Lower lobe of right lung (tissue), 2 donors: ENCODE measurements around the gene SLC22A14. TPM values are rescaled to one million over a fixed set of nuclear protein-coding genes. Genes with fewer than 3 reads are reported as not detected.

Experiments used
- ATAC-seq, 2 donors: fragments of 200-7000 bp; cut with Tn5 transposase; one replicate each; pipeline ENCODE4 v1.9.1; 2020 to 2022; ENCODE audit warnings: mild to moderate bottlenecking in 2 of 2, moderate library complexity in 2 of 2
- DNase-seq: peaks from one replicate; pipeline ENCODE4 v3.0.0-alpha.2; 2020
- H3K27ac ChIP-seq: fragments of 200-600 bp; one replicate; pipeline ENCODE4 v1.8.0; 2022
- H3K27me3 ChIP-seq: fragments of 200-600 bp; one replicate; pipeline ENCODE4 v1.8.0; 2022; ENCODE audit warnings: low read depth
- H3K36me3 ChIP-seq: fragments of 200-600 bp; one replicate; pipeline ENCODE4 v1.8.0; 2022; ENCODE audit warnings: mild to moderate bottlenecking
- H3K4me1 ChIP-seq: fragments of 200-600 bp; one replicate; pipeline ENCODE4 v1.8.0; 2022
- H3K4me3 ChIP-seq: fragments of 200-600 bp; one replicate; pipeline ENCODE4 v1.8.0; 2022; ENCODE audit warnings: mild to moderate bottlenecking
- H3K9me3 ChIP-seq: fragments of 200-600 bp; one replicate; pipeline ENCODE4 v1.8.0; 2022
- CTCF ChIP-seq: fragments of 200-600 bp; IDR thresholded peaks from one replicate; pipeline ENCODE4 v1.8.0; 2022; ENCODE audit warnings: antibody characterized with exemption, mild to moderate bottlenecking
- intact Hi-C: fragments of 100-400 bp; cut with DNase I; formaldehyde crosslinking; loops from one replicate; pipeline ENCODE4 v1.11.0; 2022
- total RNA-seq: library from RNA; stranded (reverse); fragmentation: NEBNext Ultra II Directional; extraction: Animal tissue kit (Norgen Biotek cat#: 25700); gene quantifications from one replicate; pipeline ENCODE4 v1.2.1, GENCODE V29; 2021
- donor health status: DM: no; HTN: yes; CAD: no; lungs with severe emphysema.

The SLC22A14 gene
- total RNA-seq, 1 donor from 2014 or later: not detected

GRCh38 chr3:38297537-38297936, 15.4 kb downstream of the SLC22A14 start:
- Histone ChIP-seq H3K36me3 (no peaks in the 10 kb centered on the region), H3K27ac (no peak overlapping the region), H3K27me3 (no peaks in the 10 kb centered on the region), H3K4me3 (no peak overlapping the region), H3K4me1 (no peaks in the 10 kb centered on the region), H3K9me3 (no peaks in the 10 kb centered on the region)
- DNase-seq (no peak), ATAC-seq (no peak)
- intact Hi-C loops: no loop called here
- TF ChIP-seq CTCF: no peak

- Histone ChIP-seq H3K36me3 (no peaks in the 10 kb centered on the region), H3K4me3 (no peak overlapping the region), H3K4me1 (no peaks in the 10 kb centered on the region), H3K27me3 (no peaks in the 10 kb centered on the region), H3K27ac (no peak overlapping the region), H3K9me3 (no peaks in the 10 kb centered on the region)
- TF ChIP-seq CTCF: peak; percentile 32
- ATAC-seq (no peak), DNase-seq (no peak)
- intact Hi-C loops: no loop called here
Observed at GRCh38 chr3:38297947-38298711, 16.0 kb downstream of the SLC22A14 start.

- H3K36me3 ChIP-seq: no peaks in the 10 kb centered on the region
- H3K27ac ChIP-seq: no peak overlapping the region
- H3K9me3 ChIP-seq: no peaks in the 10 kb centered on the region
- no peak for TF ChIP-seq CTCF
- no peak overlapping the region for H3K4me3 ChIP-seq
- DNase-seq (no peak), ATAC-seq (peak in 1 of 2 donors; percentile 23)
- intact Hi-C loops: no loop called here
- no peaks in the 10 kb centered on the region for H3K27me3 ChIP-seq
- no peaks in the 10 kb centered on the region for H3K4me1 ChIP-seq
Observed at GRCh38 chr3:38306941-38307340, 24.8 kb downstream of the SLC22A14 start.

- intact Hi-C loops: no loop called here
- no peak overlapping the region for H3K4me3 ChIP-seq
- H3K27ac ChIP-seq: no peak overlapping the region
- no peaks in the 10 kb centered on the region for H3K9me3 ChIP-seq
- no peaks in the 10 kb centered on the region for H3K36me3 ChIP-seq
- H3K4me1 ChIP-seq: no peaks in the 10 kb centered on the region
- no peak for DNase-seq
- TF ChIP-seq CTCF: no peak
- no peaks in the 10 kb centered on the region for H3K27me3 ChIP-seq
- ATAC-seq: no peak
Observed at GRCh38 chr3:38307599-38307998, 25.5 kb downstream of the SLC22A14 start.

- Histone ChIP-seq H3K27ac (no peak overlapping the region), H3K36me3 (no peaks in the 10 kb centered on the region), H3K27me3 (no peaks in the 10 kb centered on the region), H3K9me3 (no peaks in the 10 kb centered on the region), H3K4me1 (no peaks in the 10 kb centered on the region), H3K4me3 (no peak overlapping the region)
- intact Hi-C loops: no loop called here
- no peak for TF ChIP-seq CTCF
- DNase-seq (no peak), ATAC-seq (no peak)
Observed at GRCh38 chr3:38308456-38308855, 26.4 kb downstream of the SLC22A14 start.
